HEK293T (cell line): ENCODE results near the gene ME1.

ENCODE experiments used
- ARNT ChIP-seq: fragments of 450-650 bp; IDR thresholded peaks from 2 replicates; pipeline ENCODE4 v1.6.1; 2017; ENCODE audit warnings: mild to moderate bottlenecking
- BHLHE40 ChIP-seq: fragments of 450-650 bp; IDR thresholded peaks from 2 replicates; pipeline ENCODE4 v1.6.1; 2016; ENCODE audit warnings: mild to moderate bottlenecking, moderate library complexity, borderline replicate concordance
- CTBP1 ChIP-seq: fragments of 450-650 bp; IDR thresholded peaks from 2 replicates; pipeline ENCODE4 v1.6.1; 2016; ENCODE audit warnings: borderline replicate concordance
- ELF4 ChIP-seq: fragments of 450-650 bp; IDR thresholded peaks from 2 replicates; pipeline ENCODE4 v1.6.1; 2017; ENCODE audit warnings: antibody characterized with exemption
- FOXM1 ChIP-seq: fragments of 450-650 bp; IDR thresholded peaks from 2 replicates; pipeline ENCODE4 v1.6.1; 2017; ENCODE audit warnings: mild to moderate bottlenecking, borderline replicate concordance
- HDGF ChIP-seq: fragments of 450-650 bp; IDR thresholded peaks from 2 replicates; pipeline ENCODE4 v1.6.1; 2017; ENCODE audit warnings: antibody characterized with exemption, borderline replicate concordance
- L3MBTL2 ChIP-seq: fragments of 450-650 bp; conservative IDR thresholded peaks from 2 replicates; pipeline ENCODE4 v1.6.1; 2016; ENCODE audit warnings: mild to moderate bottlenecking
- SP1 ChIP-seq: fragments of 450-650 bp; IDR thresholded peaks from 2 replicates; pipeline ENCODE4 v1.6.1; 2017
- SUZ12 ChIP-seq: fragments of 450-650 bp; IDR thresholded peaks from 2 replicates; pipeline ENCODE4 v1.6.1; 2016; ENCODE audit warnings: mild to moderate bottlenecking
- TARDBP ChIP-seq: fragments of 450-650 bp; IDR thresholded peaks from 2 replicates; pipeline ENCODE4 v1.6.1; 2016
- ZNF384 ChIP-seq: fragments of 450-650 bp; IDR thresholded peaks from 2 replicates; pipeline ENCODE4 v1.6.1; 2016
- TF ChIP-seq, protein P1 (sequence below): fragments of 450-650 bp; IDR thresholded peaks from 2 replicates; pipeline ENCODE4 v1.6.1; 2016

DNA sequence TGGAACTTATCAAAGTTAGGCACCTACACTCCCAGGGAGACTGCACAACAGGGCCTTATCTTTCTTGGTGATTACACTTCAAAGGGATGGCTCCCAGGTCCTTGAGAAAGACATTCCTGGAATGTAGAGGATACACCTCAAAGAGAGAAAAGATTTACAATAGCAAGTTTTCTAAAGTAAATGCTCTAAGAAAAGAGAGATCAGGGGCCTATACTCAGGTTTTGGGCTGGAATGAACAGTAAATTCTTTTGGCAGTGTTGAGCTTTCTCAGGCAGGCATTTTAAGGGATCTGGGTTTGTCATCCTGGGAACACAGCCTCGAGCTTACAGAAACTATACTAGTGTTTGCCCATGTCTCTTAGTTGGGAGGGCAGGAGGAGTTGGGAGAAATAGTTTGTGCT, 31.7 kb upstream of the ME1 start:
- TF ChIP-seq SP1 (no peak), SUZ12 (no peak), CTBP1 (no peak), ARNT (no peak), BHLHE40 (no peak), ELF4 (no peak), TARDBP (no peak), FOXM1 (no peak), HDGF (no peak), L3MBTL2 (no peak), ZNF384 (no peak)
- TF ChIP-seq, protein P1, sequence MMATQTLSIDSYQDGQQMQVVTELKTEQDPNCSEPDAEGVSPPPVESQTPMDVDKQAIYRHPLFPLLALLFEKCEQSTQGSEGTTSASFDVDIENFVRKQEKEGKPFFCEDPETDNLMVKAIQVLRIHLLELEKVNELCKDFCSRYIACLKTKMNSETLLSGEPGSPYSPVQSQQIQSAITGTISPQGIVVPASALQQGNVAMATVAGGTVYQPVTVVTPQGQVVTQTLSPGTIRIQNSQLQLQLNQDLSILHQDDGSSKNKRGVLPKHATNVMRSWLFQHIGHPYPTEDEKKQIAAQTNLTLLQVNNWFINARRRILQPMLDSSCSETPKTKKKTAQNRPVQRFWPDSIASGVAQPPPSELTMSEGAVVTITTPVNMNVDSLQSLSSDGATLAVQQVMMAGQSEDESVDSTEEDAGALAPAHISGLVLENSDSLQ: no peak
